Panc1 (cell line): ENCODE data around the gene NXF3. TPM values are rescaled to one million over a fixed set of nuclear protein-coding genes. Genes with fewer than 3 reads are reported as not detected.
"Not testable (repeated sequence)": the region's sequence is repeated elsewhere in the genome, so short reads cannot be mapped to it uniquely, and the experiment has no call there.

ENCODE experiments used
- ATAC-seq: fragments of 200-7000 bp; cut with Tn5 transposase; 2 replicates; pipeline ENCODE4 v1.9.1; 2020; ENCODE audit warnings: mild to moderate bottlenecking, moderate library complexity
- BruUV-seq: library from RNA; stranded (reverse); fragments of 400-500 nt; replicated peaks from 2 replicates; lab custom pipeline; 2021; lab: Mats Ljungman, UMichigan
- CTCF ChIA-PET: fragments of 300-600 bp; sonication (Branson Sonifier 250); formaldehyde crosslinking; loops from one replicate; lab custom pipeline; 2022; ENCODE audit warnings: antibody characterized with exemption; lab: Charles Lee
- POLR2A ChIA-PET: fragments of 300-600 bp; sonication (Branson Sonifier 250); formaldehyde crosslinking; loops from one replicate; lab custom pipeline; 2022; ENCODE audit warnings: antibody characterized with exemption; lab: Charles Lee
- DNase-seq: peaks from one replicate; pipeline ENCODE4 v3.0.0-alpha.2; 2010; ENCODE audit warnings: low read depth, low spot score
- H3K27ac ChIP-seq: 2 replicates; pipeline ENCODE4 v1.5.1; 2011; ENCODE audit warnings: mild to moderate bottlenecking, low read length, inconsistent platforms
- H3K27me3 ChIP-seq: fragments of 200-500 bp; sonication (Bioruptor generic); 2 replicates; pipeline ENCODE4 v1.6.0; 2014; ENCODE audit warnings: low read length, inconsistent platforms; ENCODE audit not compliant: control insufficient read depth, insufficient read depth
- H3K36me3 ChIP-seq: fragments of 200-500 bp; sonication (Bioruptor generic); 2 replicates; pipeline ENCODE4 v1.5.1; 2014; ENCODE audit warnings: inconsistent platforms, mild to moderate bottlenecking, low read length, moderate library complexity; ENCODE audit not compliant: control insufficient read depth, insufficient read depth
- H3K4me1 ChIP-seq: 2 replicates; pipeline ENCODE4 v1.5.1; 2011; ENCODE audit warnings: inconsistent platforms, mild to moderate bottlenecking, low read length, moderate library complexity; ENCODE audit not compliant: control insufficient read depth, insufficient read depth
- H3K4me3 ChIP-seq, 2 experiments: 2 replicates each; pipeline ENCODE4 v1.5.1; 2011 to 2012; ENCODE audit warnings: low read depth in 2 of 2, low read length in 2 of 2, mild to moderate bottlenecking in 2 of 2, inconsistent platforms in 1 of 2, moderate library complexity in 1 of 2
- H3K9me3 ChIP-seq: fragments of 200-500 bp; sonication (Bioruptor generic); 2 replicates; pipeline ENCODE4 v1.5.1; 2014; ENCODE audit warnings: low read depth, mild to moderate bottlenecking, inconsistent platforms, low read length, moderate library complexity; ENCODE audit not compliant: control insufficient read depth, insufficient read depth
- CTCF ChIP-seq: fragments of 450-650 bp; IDR thresholded peaks from 2 replicates; pipeline ENCODE4 v1.5.1; 2017; ENCODE audit warnings: mild to moderate bottlenecking
- POLR2AphosphoS5 ChIP-seq: IDR thresholded peaks from 2 replicates; pipeline ENCODE4 v1.6.1; 2012; ENCODE audit warnings: mild to moderate bottlenecking, low read depth, low read length, moderate library complexity
- REST ChIP-seq, 2 experiments: IDR thresholded peaks; 2 replicates each; pipeline ENCODE4 v1.6.1; 2011 to 2012; ENCODE audit warnings: low read depth in 2 of 2, control low read depth in 1 of 2, low read length in 1 of 2, mild to moderate bottlenecking in 1 of 2, moderate library complexity in 1 of 2; ENCODE audit not compliant: insufficient read depth in 1 of 2
- SIN3A ChIP-seq: IDR thresholded peaks from 2 replicates; pipeline ENCODE4 v1.6.1; 2012; ENCODE audit warnings: low read depth, mild to moderate bottlenecking, low read length, moderate library complexity, borderline replicate concordance; ENCODE audit not compliant: insufficient read depth
- TCF7L2 ChIP-seq: IDR thresholded peaks from 2 replicates; pipeline ENCODE4 v1.6.1; 2011; ENCODE audit warnings: mild to moderate bottlenecking, low read depth, low read length, inconsistent platforms
- in situ Hi-C: cut with HindIII; loops from 2 replicates; pipeline ENCODE4 v1.10.0; 2016; ENCODE audit warnings: low sequenced_read_pairs, low pct_unique_long_range_greater_than_20kb
- intact Hi-C: fragments of 100-400 bp; cut with micrococcal nuclease; formaldehyde crosslinking; loops from one replicate; pipeline ENCODE4 v1.10.0; 2022; ENCODE audit not compliant: unreplicated experiment
- total RNA-seq: library from RNA; stranded (reverse); gene quantifications from one replicate; pipeline ENCODE4 v1.2.1, GENCODE V29; 2021; ENCODE audit not compliant: unreplicated experiment

Gene NXF3
- total RNA-seq, 1 experiment from 2014 or later: 0.26 TPM

- no peak overlapping the region for H3K27ac ChIP-seq
- H3K4me3 ChIP-seq: no peak overlapping the region
- ChIA-PET CTCF (no interaction called here), POLR2A (interaction anchor here (0.6 kb wide), 1 partner anchor 276 kb away, joined by 3 read pairs; no protein-coding TSS in a partner anchor)
- no peaks in the 10 kb centered on the region for H3K36me3 ChIP-seq
- no TSS peak for BruUV-seq
- no peaks in the 10 kb centered on the region for H3K4me1 ChIP-seq
- TF ChIP-seq REST (IDR thresholded peaks at IDR 0.05; ENCODE audit: insufficient read depth in 1 of 2, low read depth in 2 of 2, low read length in 1 of 2) (no peak), TCF7L2 (no peak), POLR2AphosphoS5 (no peak), SIN3A (no peak), CTCF (no peak)
- intact Hi-C loops (no loop called here), in situ Hi-C loops (no loop called here)
- DNase-seq (no peak), ATAC-seq (no peak)
- no peaks in the 10 kb centered on the region for H3K9me3 ChIP-seq
- H3K27me3 ChIP-seq: no peaks in the 10 kb centered on the region
Observed at GRCh38 chrX:103052625-103053024, 40.3 kb downstream of the NXF3 start.

GRCh38 chrX:103051260-103051789 is 41.6 kb downstream of the NXF3 start:
- Histone ChIP-seq H3K27ac (no peak overlapping the region), H3K9me3 (no peaks in the 10 kb centered on the region), H3K27me3 (no peaks in the 10 kb centered on the region), H3K4me1 (no peaks in the 10 kb centered on the region), H3K4me3 (no peak overlapping the region), H3K36me3 (no peaks in the 10 kb centered on the region)
- CTCF ChIA-PET: no interaction called here
- no peak for DNase-seq
- POLR2A ChIA-PET: no interaction called here
- in situ Hi-C loops: no loop called here
- no TSS peak for BruUV-seq
- no peak for TF ChIP-seq POLR2AphosphoS5
- no peak for TF ChIP-seq REST (IDR thresholded peaks at IDR 0.05; ENCODE audit: insufficient read depth in 1 of 2, low read depth in 2 of 2, low read length in 1 of 2)
- TF ChIP-seq SIN3A: no peak
- no peak for TF ChIP-seq CTCF
- TF ChIP-seq TCF7L2: no peak
- intact Hi-C loops: no loop called here
- no peak for ATAC-seq

- H3K36me3 ChIP-seq, H3K9me3 ChIP-seq, BruUV-seq, H3K4me3 ChIP-seq, DNase-seq, H3K27ac ChIP-seq, POLR2A ChIA-PET, intact Hi-C loops, CTCF ChIA-PET, H3K27me3 ChIP-seq, H3K4me1 ChIP-seq, in situ Hi-C loops, ATAC-seq: not testable (repeated sequence)
Observed at GRCh38 chrX:103033371-103033770, 59.6 kb downstream of the NXF3 start.
